Eye (tissue), 1 donor: ENCODE data around the gene CBX8.
"Not testable (repeated sequence)": the region's sequence is repeated elsewhere in the genome, so short reads cannot be mapped to it uniquely, and the experiment has no call there.

ENCODE experiments used
- DNase-seq: peaks from one replicate; pipeline ENCODE4 v3.0.0-alpha.2; 2015

Gene CBX8

DNA sequence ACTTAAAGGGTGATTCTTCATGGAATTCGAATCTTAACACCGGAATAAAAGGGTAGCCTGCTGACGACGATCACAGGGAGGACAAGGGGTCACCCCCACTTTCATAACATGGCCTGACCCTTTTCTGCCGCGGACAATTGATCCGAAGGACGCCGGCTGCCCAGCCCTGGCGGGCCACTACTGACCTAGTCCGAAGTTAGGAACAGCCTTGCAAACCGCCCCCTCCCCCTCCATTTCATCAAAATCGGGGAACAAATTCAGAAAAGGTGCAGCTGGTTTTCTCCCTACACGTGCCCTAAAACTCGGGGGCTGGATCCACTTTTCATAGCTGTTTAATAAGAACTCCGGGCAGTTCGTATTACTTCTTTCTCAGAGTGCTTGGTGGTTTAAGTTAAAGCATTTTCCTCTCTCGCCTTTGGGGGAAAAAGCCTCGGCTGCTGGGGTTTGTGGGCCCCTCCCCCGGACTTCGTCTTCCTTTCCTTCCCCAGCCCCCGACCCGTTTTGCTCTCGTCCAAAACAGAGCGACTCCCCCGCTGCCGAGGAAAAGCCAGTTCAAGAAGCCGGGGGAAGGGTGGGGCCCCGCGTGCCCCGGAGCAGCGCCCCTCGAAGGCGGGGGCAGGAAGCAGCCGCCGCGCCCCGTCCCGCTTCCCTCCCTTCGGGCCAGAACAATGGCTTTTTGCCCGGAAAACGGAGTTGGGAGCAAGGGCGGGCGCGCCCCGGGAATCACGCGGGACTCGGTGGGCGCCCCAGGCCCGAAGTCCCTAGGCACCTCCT lies 19.6 kb downstream of the CBX8 start:
- peak; percentile 90 for DNase-seq

DNA sequence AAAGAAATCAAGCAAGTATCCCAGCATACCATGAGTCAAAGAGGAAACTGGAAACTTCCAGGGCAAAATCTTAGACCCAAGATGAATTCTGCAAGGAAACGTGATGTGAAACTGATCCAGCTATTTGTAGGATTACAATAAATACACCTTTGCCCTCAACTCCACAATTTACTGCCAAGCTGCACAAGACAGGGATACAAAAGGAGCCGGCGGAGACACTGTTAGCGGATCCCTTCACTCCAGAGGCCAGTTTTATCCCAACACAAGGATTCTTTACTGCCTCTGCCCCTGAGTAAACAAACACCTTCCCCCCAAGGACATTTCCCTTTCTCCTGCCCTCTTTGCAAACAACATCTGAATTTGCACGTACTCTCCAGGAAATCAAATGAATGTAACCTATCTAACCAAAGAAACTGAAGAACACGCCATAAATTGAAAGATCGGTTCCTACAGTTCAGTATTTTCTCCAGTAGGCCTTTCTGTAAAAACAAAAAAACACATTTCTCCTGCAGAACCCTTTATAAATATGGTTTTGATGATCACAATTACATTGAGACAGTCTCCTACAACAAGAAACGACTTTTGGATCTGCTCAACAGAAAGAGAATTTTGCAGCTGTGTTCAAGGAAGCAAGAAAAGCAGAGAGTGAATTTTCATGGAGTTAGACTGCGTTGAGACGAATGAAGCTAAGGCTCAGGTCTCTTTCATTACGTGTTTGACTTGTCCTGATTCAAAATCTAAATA lies 20.3 kb downstream of the CBX8 start:
- DNase-seq = peak; percentile 79

DNA sequence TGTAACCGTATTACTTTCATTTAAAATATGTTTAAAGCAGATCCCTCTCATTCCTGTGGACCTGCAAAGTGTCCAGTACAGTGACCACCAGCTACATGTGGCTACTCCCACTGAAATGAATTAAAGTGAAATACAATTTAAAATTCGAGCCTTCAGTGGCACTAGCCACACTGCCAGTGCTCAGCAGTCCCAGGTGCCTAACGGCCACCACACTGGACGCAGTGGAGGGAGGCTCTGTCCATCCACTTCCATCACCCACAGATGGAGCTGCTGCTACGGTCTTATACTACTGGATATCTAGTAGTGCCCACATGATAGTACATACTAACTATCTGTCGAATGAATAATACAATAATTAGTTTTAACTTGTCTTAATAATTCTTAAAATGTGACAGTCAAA lies 21.2 kb downstream of the CBX8 start:
- peak; percentile 23 for DNase-seq

DNA sequence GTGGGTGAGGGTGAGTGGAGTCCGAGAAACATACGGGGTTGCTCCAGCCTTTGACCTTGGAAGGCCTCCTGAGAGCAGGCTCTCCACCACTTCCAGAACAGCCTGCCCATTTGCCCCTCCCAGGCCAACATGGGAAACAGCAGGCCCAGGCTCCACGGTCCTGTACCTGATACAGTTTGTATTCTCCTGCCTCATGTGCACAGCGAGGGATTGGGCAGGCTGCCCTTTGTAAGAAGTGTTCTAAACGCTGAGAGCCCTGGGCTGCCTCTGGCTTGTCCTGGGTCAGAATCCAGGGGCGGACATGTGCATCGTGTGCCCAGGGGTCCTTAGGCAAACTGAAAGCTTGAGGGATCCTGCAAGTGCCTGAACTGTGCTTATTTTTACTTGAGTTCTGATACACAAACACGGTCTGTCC lies 22.3 kb downstream of the CBX8 start:
- DNase-seq = no peak

DNA sequence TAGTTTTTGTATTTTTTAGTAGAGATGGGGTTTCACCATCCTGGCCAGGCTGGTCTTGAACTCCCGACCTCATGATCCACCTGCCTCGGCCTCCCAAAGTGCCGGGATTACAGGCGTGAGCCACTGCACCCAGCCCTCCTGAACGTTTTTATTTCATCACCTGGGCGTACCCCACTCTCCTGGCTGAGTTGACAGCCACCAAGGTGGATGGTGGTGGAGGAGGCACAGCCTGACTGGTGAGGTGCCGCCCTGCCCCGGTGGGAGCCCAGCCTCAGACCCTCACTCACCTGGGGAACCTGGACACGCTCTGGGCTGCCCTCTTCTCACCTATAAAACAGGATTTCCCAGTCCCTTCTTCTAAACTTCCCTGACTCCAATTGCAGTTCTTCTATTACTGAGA lies 24.2 kb downstream of the CBX8 start:
- not testable (repeated sequence) for DNase-seq

DNA sequence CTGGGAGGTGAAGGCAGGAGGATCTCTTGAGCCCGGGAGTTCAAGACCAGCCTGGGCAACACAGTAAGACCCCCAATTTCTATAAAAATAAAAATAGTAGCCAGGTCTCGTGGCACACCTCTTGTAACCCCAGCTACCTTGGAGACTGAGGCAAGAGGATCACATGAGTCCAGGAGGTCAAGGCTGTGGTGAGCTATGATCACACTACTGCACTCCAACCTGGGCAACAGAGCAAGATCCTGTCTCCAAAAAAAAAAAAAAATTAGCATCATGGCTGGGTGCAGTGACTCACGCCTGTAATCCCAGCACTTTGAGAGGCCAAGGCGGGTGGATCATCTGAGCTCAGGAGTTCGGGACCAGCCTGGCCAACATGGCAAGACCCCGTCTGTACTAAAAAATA lies 25.6 kb downstream of the CBX8 start:
- no peak for DNase-seq

DNA sequence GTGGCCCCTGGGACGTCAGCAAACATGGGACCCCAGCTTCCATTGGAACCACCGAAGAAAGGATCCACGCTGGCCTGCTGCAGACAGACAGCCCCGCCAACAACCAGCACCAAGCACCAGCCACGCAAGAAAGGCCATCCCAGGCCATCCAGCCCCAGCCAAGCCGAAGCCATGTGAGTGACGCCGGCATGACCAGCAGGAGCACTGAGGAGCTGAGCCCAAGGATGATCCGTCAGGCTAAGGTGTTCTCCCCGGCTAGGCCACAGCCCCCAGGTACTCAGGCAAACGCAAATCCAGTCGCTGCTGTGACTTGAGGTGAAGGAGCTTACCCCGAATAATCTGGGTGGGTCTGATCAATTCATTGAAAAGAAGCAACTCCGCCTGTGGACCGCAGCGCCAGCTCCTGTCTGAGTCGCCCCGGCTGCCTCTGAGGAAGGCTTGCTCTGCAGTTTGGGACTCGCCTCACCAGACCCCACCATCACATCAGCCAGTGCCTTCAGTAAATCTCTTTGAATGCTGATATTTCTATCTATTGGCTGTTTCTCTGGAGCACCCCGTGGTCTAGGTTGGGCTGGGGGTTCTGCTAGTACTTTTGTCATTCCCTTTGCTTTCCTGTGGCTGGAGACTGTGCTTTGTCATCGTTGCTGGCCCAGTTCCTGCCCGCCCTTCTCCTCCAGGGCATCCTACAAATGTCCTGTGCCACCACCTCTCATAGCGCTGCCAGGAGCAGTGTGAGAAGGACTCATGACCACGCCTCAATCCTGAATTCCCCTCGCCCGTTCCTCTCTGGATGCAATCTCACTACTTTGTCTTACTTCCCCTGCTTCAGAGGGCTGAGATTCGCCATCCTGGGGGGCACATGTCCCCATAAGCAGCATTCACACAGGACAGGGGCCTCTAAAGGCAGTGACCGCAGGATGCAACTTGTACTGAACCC lies 27.0 kb downstream of the CBX8 start:
- DNase-seq = no peak

DNA sequence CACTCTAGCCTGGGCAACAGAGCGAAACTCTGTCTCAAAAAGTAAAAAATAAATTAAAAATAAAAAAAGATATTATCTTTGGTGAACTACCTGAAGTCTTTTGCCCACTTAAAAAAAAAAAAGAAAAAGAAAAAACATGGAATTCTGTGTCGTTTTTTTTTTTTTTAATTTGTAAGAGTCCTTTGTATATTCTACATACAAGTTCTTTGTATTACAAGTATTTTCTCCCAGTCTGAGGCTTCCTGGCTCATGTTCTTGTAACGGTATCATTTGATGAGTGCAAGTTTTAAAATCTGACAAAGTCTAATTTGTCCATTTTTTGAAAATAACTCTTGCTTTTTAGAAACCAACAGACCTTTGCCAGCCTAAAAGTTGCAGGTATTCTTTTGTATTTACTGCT lies 31.2 kb downstream of the CBX8 start:
- no peak for DNase-seq

DNA sequence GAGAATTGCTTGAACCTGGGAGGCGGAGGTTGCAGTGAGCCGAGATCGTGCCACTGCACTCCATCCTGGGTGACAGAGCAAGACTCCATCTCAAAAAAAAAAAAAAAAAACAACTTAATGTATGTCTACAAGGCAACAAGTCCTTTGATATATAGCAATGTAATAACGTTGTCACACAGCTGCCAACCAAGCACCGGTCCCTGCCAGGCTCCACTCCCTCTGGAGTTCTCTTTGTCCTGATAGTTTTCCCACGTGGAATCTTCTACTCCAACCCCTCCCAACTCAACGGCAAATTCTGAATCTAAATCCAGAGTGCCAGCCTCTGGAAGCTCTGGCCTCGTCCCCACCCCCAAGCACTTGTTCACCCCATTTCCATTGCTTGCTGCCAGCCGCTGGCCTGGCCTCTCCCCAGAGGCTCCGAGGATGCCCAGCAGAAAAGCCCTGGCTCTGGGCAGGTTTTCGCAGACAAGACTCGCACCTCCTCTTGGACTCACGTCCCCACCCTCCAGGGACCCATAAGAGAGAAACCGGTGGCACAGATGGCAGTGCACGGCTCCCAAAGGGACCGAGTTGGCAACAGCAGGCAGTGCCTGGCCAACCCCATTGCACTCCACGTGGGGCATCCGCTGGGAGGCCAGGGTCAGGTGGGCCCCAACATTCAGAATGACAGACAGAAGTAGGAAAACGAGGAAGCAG lies 34.8 kb downstream of the CBX8 start:
- DNase-seq = no peak

DNA sequence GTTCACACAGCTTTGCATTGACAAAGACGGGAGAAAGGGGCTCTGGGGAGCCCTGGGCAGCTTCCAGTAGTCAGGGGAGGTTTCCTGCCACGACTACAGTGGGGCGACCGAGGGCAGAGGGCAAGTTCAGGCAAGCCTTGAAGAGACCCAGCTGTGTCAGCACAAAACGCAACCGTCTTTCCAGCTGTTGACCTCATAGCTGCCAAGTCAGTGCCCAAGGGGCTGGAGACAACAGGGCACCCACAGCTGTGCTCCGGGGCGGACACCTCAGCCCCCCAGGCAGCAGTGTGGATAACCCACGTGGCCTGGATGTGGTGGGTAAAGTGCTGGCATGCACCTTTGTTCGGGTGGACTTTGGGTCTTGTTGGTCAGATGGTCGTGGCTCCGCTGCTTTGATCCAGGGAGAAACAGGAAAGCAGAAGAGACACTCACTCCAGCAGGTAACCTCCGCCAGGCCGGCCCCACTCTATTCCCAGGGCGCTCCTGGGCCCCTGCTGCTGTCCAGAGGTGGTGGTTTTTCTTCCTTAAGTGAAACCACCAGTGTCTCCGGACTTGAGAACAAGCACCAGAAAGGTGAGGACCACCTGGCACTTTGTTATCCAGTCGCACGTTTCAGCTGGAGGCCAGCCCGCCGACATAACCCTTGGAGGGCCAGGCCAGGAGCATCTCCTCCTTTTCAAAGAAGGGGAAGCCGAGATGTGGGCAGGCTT lies 36.5 kb downstream of the CBX8 start:
- no peak for DNase-seq

DNA sequence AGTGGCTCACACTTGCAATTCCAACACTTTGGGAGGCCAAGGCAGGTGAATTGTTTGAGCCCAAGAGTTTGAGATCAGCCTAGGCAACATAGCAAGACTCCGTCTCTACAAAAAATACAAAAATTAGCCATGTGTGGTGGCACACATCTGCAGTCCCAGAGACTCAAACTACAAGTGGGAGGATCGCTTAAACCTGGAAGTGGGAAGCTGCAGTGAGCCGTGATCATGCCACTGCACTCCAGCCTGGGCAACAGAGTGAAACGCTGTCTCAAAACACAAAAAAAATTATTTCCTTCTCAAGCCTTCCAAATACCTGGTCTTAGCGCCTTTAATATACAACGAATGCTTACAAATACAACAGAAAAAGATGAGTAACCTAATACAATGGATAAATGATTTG lies 38.6 kb downstream of the CBX8 start:
- no peak for DNase-seq

DNA sequence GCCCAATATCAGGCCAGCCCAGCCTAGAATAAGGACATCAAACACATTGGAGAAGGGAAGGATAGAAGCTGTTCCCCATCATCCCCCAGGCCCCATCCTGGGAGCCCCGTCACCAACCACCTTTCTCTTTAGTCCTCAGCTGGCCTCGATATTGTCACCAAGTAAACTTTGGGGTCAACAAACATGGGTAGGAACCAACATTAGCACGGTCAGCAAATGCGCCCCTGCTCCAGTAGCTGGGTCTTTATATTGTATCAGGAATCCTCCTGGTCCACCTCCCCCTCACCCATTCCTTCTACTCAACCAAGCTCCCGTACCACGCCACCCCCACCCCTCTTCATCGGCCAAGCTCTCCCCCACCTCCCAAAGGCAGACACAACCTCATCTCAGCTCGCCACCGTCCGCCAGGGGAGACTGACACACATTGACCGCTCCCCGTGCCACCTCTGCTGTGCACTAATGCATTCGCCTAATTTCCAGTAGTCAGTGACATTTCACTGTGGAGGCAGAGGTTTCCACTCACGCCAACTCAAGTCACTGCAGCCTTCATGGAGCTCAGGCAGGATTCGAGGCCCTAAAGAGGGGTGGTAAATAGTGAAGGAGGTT lies 39.6 kb downstream of the CBX8 start:
- DNase-seq = no peak

DNA sequence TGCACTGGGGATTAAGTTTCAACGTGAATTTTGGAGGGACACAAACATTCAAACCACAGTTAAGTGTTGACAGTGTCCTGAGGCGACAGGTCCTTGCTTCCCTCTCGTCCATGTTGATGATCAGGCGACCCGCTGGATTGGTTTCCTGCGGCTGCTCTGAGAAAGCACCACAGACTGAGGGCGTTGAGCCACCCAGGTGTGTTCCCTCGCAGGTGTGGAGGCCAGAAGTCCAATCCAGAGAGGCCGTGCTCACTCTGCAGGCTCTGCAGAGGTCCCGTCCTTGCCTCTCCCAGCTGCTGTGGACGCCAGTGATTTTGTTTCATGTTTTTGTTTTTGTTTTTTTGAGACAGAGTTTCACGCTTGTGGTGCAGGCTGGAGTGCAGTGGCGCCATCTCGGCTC lies 41.3 kb downstream of the CBX8 start:
- DNase-seq = no peak

DNA sequence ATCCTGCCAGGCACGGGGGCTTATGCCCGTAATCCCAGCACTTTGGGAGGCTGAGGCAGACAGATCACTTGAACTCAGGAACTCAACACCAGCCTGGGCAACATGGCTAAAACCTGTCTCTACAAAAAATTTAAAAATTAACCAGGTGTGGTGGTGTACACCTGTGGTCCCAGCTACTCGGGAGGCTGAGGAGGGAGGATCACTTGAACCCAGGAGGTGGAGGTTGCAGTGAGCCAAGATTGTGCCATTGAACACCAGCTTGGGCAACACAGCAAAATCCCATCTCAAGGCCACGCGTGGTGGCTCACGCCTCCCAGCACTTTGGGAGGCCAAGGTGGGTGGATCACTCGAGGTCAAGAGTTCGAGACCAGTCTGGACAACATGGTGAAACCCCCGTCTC lies 42.0 kb downstream of the CBX8 start:
- not testable (repeated sequence) for DNase-seq

DNA sequence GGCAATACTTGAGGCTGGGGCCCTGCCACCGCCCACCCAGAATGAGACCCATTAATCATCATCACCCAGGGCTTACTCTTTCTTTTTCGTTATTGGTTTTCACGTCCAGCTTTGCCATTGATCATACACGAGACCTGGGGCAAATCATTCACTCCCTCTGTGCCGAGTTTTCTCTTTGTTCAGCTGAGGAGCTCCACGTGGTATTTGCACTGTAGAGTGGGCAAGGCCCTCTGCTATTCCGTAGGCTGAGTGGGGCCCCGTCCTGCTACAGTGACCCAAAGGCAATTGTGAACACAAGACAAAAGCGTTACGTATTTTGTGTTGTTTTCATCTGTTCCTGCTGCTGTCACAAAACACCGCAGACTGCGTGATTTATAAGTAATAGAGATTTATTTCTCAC lies 42.5 kb downstream of the CBX8 start:
- DNase-seq = no peak

DNA sequence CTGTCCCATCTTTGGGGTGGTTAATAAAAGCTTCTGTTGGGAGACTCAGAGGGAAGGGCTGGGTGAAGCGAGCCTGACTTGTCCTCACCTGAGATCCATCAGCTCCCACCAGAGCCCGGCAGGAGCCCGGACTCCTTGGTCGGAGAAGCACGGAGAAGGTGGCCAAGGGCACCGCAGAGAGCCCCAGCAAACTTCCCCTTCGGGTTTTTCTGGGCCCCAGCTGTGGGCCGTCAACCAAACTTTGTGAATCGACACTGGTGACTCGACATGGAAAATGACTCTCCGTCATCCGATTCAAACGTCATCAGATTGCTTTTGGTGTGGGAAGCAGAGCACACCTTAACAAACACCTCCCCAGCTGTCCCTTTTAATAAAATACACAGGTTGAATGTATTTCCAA lies 44.7 kb downstream of the CBX8 start:
- DNase-seq = no peak

DNA sequence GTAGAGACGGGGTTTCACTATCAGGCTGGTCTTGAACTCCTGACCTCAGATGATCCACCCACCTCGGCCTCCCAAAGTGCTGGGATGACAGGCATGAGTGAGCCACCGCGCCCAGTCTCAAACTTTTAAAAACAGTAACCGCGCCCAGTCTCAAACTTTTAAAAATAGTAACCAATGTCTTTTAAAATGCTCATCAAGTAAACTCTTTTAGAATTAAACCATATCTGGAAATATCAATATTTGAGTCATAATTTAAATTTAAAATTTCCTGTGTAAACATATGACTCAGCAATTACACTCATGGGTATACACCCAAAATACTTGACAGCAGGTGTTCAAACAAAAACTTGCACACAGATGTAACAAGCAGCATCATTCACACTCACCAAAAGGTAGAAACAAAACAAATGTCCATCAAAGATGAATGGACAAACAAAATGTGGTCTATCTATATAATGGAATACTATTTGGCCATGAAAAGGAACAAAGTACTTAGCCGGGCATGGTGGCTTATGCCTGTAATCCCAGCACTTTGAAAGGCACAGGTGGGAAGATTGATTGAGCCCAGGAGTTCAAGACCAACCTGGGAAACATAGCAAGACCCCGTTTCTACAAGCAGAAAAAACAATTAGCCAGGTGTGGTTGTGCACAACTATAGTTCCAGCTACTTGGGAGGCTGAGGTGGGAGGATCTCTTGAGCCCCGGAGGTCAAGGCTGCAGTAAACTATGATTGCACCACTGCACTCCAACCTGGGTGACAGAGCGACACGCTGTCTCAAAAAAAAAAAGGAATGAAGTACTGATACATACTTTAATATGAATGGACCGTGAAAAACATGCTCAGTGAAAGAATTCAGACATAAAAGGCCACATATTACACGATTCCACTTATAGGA lies 46.0 kb downstream of the CBX8 start:
- no peak for DNase-seq

DNA sequence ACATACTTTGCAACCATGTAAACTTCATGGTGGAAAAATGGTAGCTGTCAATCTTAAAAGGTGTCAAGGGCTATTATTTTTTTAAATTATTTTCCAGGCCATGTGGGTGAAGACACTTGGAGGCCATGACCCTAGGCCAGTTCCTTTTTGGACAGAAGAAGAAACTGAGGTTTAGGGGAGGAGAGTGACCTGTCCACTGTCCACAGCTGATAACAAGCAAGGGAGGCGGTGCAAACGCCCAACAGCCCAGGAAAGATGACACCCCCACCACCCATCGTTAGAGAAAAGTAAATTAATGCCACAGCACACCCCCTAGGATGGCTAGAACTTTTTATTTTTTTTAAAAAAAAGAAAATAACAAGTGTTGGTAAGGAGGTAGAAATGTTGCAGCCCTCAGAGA lies 46.9 kb downstream of the CBX8 start:
- no peak for DNase-seq

DNA sequence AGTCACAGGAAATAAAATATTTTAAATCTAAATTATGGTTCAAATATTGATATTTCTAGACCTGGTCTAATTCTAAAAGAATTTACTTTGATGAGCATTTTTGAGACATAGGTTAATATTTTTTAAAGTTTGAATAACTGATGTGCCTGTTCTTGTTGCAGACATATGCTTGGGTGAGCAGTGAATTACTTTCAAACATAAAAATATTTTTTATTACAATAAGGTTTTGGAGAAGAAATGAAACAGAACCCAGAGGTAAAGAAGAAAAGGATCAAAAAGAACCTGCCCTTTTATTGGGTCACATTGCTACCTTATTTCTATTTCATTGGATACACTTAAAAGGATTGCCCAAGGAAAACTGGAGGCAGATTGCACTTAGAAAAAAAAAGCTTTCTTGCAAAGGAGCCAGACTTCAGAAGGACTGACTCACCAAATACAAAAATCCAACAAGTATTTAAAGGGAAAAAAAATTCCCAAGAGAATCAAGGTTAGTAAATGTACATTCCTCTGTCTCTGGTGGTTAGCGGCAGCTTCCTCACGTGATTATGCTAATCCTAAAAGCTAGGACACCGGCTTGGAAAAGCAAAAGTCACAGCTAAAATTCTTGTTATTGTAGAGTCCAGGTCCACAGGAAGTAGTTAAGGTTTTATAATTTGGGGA lies 47.6 kb downstream of the CBX8 start:
- DNase-seq = peak; percentile 16
